Activated naive CD4-positive, alpha-beta T cell treated with anti-CD3 and anti-CD28 coated beads for 36 hours (primary cell): ENCODE measurements around the gene NODAL. TPM values are rescaled to one million over a fixed set of nuclear protein-coding genes. Genes with fewer than 3 reads are reported as not detected.

ENCODE experiments used
- CTCF ChIA-PET: fragments of 350-600 bp; sonication (Branson Sonifier 250); formaldehyde crosslinking; loops from one replicate; lab custom pipeline; 2021; ENCODE audit warnings: antibody characterized with exemption; lab: Charles Lee
- DNase-seq: peaks from one replicate; pipeline ENCODE4 v3.0.0-alpha.2; 2020
- H3K27ac Mint-ChIP-seq: one replicate; pipeline ENCODE4 v1.8.0; 2021; ENCODE audit warnings: mild to moderate bottlenecking, mixed read lengths
- H3K27me3 Mint-ChIP-seq: one replicate; pipeline ENCODE4 v1.8.0; 2021; ENCODE audit warnings: low read depth, mixed read lengths
- H3K36me3 Mint-ChIP-seq: one replicate; pipeline ENCODE4 v1.8.0; 2021; ENCODE audit warnings: low read depth, mixed read lengths
- H3K4me1 Mint-ChIP-seq: one replicate; pipeline ENCODE4 v1.8.0; 2021; ENCODE audit warnings: low read depth, mixed read lengths
- H3K4me3 Mint-ChIP-seq: one replicate; pipeline ENCODE4 v1.8.0; 2021; ENCODE audit warnings: mild to moderate bottlenecking, moderate library complexity, mixed read lengths
- H3K9me3 Mint-ChIP-seq: one replicate; pipeline ENCODE4 v1.8.0; 2021; ENCODE audit warnings: mixed read lengths
- intact Hi-C: fragments of 100-400 bp; cut with micrococcal nuclease; formaldehyde crosslinking; loops from one replicate; pipeline ENCODE4 v1.15.1; 2023
- total RNA-seq, 2 experiments: library from RNA; stranded (reverse); gene quantifications; one replicate each; pipeline ENCODE4 v1.2.3, GENCODE V29; 2021

NODAL gene
- total RNA-seq, 2 experiments from 2014 or later: not detected

DNA sequence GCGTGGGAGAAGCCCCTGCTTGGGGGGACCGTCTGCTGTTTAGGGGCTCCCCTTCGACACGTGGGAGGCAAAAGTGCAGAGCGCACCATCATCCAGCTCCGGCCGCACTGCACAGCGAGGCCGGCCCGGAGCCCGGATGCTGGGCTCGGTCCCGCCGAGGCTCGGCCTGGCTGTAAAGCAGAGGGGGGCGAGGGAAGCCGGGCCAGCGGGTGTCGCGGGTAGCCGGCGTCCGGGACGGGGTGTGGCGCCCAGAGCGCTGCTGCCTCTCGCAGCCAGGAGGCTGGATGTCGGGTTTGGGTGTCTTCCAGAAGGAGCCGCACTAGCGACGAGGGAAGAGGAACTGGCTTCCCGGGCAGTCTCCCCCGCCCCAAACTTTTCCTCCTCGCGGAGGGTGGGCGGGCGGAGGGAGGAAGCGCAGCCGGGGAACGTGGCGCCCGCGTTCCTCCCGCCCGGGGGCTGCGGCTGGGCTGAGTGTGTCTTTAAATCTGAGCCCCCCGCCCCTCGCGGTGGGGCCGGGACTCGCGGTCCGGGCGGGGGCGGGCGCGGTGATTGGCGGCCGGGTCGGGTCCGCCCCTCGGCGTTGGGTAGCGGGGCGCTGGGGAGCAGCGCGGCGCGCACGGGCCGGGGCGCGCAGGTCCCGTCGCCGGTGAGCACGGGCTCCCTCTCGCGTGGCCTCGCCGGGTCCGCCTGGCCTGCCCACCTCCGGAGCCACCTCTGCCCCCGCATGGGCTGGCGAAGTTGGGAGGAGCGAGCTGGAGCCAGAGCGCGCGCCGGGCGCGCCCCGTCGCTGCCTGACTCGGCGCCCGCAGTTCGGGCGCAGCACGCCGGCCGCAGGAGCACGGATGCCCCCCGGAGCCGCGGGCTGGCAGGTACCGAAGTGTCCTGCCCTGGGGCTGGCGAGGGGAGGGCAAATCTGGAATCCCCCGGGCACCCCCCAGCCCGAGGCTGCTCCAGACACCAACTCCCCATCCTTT is 37.0 kb upstream of the NODAL start, which contains the start of gene PALD1:
Gene PALD1, plus strand, starts transcription at position 577 of the 974 bp plus-strand sequence. CDS start 47,185 bp downstream, outside the sequence.
- H3K27ac Mint-ChIP-seq: peak within 1 kb of the TSS; percentile 41
- peaks cover 43% of the 10 kb centered on the region for H3K4me1 Mint-ChIP-seq
- no peaks in the 10 kb centered on the region for H3K36me3 Mint-ChIP-seq
- H3K27me3 Mint-ChIP-seq: peaks cover 29% of the 10 kb centered on the region
- peak; percentile 42 for DNase-seq
- no peaks in the 10 kb centered on the region for H3K9me3 Mint-ChIP-seq
- intact Hi-C loops: loop anchor here (5.0 kb wide), 3 partner anchors 206 to 369 kb away; partner anchors contain the start of gene PPA1
- H3K4me3 Mint-ChIP-seq: peak within 1 kb of the TSS; percentile 74
- CTCF ChIA-PET: interaction anchor here (1.3 to 1.6 kb wide), 2 partner anchors 17 to 18 kb away, joined by 4 to 8 read pairs; no protein-coding TSS in a partner anchor

DNA sequence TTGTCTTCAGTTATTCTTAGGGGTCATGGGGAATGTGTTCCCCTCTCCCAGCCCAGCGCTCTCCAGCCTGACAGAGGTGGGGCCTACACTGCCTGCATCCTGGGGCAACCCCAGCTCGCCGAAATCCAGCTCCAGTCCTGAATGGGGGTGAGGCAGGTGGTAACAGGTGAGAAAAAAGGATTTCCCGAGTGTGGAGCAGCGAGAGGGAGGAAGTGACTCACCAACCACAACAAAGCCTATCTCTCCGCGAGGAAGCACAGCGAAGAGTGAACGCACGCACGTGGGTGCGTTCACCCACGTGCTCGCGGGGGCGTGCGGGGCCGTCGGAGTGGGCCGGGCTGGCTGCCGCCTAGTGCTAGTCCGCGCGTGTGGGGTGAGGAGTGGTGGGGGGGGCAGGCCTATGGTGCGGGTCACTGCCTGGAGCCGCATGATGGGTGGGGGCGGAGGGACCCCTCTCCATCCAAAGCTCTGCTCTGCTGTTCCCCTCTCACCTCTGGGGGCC is 36.2 kb upstream of the NODAL start:
- intact Hi-C loops: loop anchor here (1.0 to 5.0 kb wide), 6 partner anchors 17 to 370 kb away; partner anchors contain the start of genes EIF4EBP2 and PPA1
- Mint-ChIP-seq H3K27ac (peak overlapping the region; percentile 41), H3K4me1 (peaks cover 43% of the 10 kb centered on the region)

DNA sequence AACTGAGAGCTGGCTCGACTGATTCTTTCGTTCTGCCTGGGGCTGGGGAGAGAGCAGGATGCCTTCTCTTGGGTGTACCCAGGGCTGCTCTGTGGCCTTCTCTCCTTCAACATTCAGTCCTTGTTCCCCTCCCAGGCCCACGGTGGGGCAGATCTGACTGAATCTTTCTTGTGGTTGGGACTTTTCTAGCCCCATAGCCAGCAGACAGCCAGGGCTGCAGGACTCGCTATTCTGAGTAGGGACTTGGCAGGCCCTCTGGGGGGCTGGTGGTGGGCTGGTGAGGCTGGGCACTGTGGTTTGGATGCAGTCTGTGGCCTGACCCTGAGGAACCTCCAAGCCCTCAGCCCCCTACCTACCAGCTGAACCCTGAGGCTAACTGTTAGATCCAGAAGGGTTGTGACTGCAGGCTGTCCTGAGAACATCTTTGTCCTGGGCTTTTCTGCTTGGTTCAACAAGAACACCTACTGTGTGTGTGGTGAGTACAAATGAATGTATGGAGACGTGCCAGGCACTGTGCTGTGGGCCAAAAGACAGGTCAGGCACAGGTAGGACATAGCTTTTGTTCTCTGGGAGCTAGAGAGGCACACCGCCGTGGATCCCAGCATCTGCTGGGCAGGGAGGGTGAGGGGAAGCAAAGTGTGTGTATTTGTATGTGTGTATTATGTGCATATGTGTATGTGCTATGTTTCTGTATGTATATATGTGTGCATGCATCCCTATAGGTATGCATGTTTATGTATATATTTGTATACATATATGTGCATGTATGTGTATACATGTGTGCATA is 35.0 kb upstream of the NODAL start:
- H3K9me3 Mint-ChIP-seq: no peaks in the 10 kb centered on the region
- peaks cover 43% of the 10 kb centered on the region for H3K4me1 Mint-ChIP-seq
- no peak overlapping the region for H3K4me3 Mint-ChIP-seq
- intact Hi-C loops: loop anchor here (1.0 to 5.0 kb wide), 6 partner anchors 18 to 371 kb away; partner anchors contain the start of genes EIF4EBP2 and PPA1
- CTCF ChIA-PET: interaction anchor here (0.6 to 1.6 kb wide), 4 partner anchors 15 to 130 kb away, joined by 3 to 8 read pairs (median 4); partner anchors contain the start of gene EIF4EBP2
- no peaks in the 10 kb centered on the region for H3K36me3 Mint-ChIP-seq
- DNase-seq: peak; percentile 18
- H3K27ac Mint-ChIP-seq: no peak overlapping the region
- H3K27me3 Mint-ChIP-seq: peaks cover 29% of the 10 kb centered on the region

More for the DNA sequence above, 36.2 kb upstream of the NODAL start:
- H3K4me3 Mint-ChIP-seq: peak overlapping the region; percentile 74
- CTCF ChIA-PET: interaction anchor here (0.6 to 1.6 kb wide), 4 partner anchors 16 to 251 kb away, joined by 3 to 8 read pairs (median 4); partner anchors contain the start of gene EIF4EBP2
- peak; percentile 91 for DNase-seq
- peaks cover 29% of the 10 kb centered on the region for H3K27me3 Mint-ChIP-seq
- H3K9me3 Mint-ChIP-seq: no peaks in the 10 kb centered on the region
- no peaks in the 10 kb centered on the region for H3K36me3 Mint-ChIP-seq

DNA sequence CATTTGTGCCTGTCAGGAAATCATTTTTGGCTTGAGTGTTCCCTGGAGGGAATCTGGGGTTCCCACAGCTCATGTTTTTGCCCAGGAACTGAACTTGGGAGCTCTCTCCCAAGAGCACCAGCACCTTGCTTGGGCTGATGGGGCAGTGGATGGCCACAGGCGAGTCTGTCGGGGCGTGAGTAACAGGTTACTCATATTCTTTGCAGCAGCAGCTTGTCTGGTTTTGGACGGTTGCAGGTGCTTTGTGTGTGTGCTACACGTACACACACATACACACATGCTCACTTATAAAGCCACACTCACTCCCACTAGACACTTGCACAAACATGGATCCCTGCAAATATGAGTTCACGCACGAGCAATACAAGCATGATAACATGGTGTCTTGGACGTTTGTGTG is 34.2 kb upstream of the NODAL start:
- H3K9me3 Mint-ChIP-seq: no peaks in the 10 kb centered on the region
- H3K27ac Mint-ChIP-seq: no peak overlapping the region
- CTCF ChIA-PET: no interaction called here
- no peaks in the 10 kb centered on the region for H3K36me3 Mint-ChIP-seq
- intact Hi-C loops: loop anchor here (2.0 to 5.0 kb wide), 4 partner anchors 103 to 372 kb away; partner anchors contain the start of gene PPA1
- no peak overlapping the region for H3K4me3 Mint-ChIP-seq
- no peak for DNase-seq
- H3K4me1 Mint-ChIP-seq: peaks cover 40% of the 10 kb centered on the region
- H3K27me3 Mint-ChIP-seq: peaks cover 29% of the 10 kb centered on the region

DNA sequence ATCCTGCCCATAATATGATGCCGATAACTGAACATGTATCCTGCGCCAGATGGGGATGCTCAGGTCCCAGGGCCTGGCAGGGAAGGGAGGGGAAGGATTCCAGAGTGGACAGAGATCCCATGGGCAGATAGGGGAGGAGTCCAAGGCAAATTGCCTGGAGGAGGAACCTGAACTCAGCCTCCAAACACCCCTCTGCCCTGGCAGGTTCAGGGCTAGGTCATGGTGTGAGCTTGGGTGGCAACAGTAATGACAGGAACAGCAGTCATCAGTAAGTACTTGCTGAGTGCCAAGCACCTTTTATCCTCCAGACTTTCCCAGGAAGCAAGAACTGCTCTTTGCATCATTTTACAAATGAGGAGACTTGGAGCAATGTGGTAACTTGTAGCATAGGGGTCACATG is 33.3 kb upstream of the NODAL start:
- intact Hi-C loops: loop anchor here (5.0 kb wide), 3 partner anchors 202 to 373 kb away; partner anchors contain the start of gene PPA1
- H3K4me1 Mint-ChIP-seq: peaks cover 32% of the 10 kb centered on the region
- no peak overlapping the region for H3K4me3 Mint-ChIP-seq

DNA sequence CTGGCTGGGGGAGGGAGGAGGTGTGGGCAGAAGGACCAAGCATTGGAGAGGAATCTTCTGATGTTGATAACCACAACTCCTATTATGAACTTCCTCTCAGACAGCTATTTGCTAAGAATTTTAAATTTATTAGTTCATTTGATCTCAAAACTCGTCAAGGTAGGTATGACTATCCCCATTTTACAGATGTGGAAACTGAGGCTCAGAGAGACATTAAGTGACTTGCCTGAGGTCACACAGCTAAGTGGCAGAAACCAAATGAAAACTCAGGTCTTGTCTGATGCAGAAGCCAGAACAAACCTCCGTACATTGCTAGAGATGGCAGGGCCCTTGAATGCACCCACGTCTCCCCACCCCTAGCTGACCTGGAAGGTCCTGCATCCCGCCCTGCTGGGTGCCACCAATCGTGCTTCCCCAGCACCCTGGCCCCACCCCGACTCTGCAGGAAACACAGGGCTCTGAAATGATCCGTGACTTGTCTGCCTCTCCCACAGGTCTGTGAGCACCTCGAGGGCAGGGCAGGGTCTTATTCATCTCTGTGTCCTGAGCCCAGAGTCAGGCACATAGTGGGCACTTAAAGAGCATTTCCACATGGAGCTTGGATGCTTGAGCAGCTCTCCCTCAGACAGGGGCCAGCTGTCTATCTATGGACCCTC is 31.4 kb upstream of the NODAL start:
- DNase-seq: no peak
- H3K9me3 Mint-ChIP-seq: no peaks in the 10 kb centered on the region
- CTCF ChIA-PET: no interaction called here
- H3K36me3 Mint-ChIP-seq: no peaks in the 10 kb centered on the region
- no peak overlapping the region for H3K27ac Mint-ChIP-seq
- H3K27me3 Mint-ChIP-seq: peaks cover 23% of the 10 kb centered on the region
- no peak overlapping the region for H3K4me3 Mint-ChIP-seq
- intact Hi-C loops: no loop called here
- H3K4me1 Mint-ChIP-seq: peaks cover 21% of the 10 kb centered on the region

More for the DNA sequence above, 33.3 kb upstream of the NODAL start:
- no peaks in the 10 kb centered on the region for H3K36me3 Mint-ChIP-seq
- H3K27me3 Mint-ChIP-seq: peaks cover 29% of the 10 kb centered on the region
- H3K9me3 Mint-ChIP-seq: no peaks in the 10 kb centered on the region
- no peak for DNase-seq
- CTCF ChIA-PET: no interaction called here
- no peak overlapping the region for H3K27ac Mint-ChIP-seq

DNA sequence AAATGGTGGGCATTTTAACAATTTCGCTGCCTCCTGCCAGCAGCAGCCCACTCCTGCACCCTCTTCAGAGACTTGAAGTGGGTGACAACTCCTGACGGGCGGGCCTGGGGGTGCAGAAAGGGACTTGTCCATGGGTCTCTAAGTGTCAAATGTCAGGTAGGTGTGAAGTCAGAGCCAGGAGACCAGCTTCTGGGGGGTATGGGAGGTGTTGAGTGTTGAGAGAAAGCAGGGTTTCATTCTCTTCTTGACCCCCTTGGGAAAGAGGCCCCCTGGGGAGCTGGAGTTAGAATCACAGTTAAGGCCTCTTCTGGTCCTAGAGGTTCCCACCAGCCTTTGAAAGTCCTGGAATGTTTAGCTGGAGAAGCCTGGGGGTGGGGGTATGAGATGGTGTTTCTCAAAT is 25.5 kb upstream of the NODAL start:
- intact Hi-C loops: no loop called here
- Mint-ChIP-seq H3K27me3 (no peaks in the 10 kb centered on the region), H3K4me1 (no peaks in the 10 kb centered on the region), H3K9me3 (no peaks in the 10 kb centered on the region), H3K27ac (no peak overlapping the region), H3K36me3 (no peaks in the 10 kb centered on the region), H3K4me3 (no peak overlapping the region)
- DNase-seq: no peak
- CTCF ChIA-PET: interaction anchor here (0.7 kb wide), 1 partner anchor 88 kb away, joined by 3 read pairs; no protein-coding TSS in a partner anchor

DNA sequence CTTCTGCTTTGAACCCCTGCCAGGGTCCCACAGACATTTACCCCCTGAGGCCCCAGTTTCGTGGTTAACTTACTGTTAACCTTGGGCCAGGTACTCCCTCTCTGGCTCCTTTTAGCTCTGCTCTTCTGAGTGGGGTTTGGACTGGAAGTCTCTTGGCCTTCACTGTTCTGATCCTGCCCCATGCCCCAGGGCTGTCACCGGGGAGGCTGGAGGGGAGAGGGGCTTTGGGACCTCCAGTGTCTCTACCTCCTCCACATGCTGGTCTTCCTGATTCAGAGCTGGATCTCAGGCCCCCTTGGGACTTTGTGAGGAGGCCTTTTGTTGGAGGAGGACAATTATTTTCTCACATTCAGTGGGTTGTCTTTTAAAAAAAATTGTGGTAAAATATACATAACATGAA is 24.4 kb upstream of the NODAL start:
- H3K4me3 Mint-ChIP-seq: no peak overlapping the region
- peaks cover 2% of the 10 kb centered on the region for H3K27me3 Mint-ChIP-seq
- no peak overlapping the region for H3K27ac Mint-ChIP-seq
- H3K4me1 Mint-ChIP-seq: no peaks in the 10 kb centered on the region
- no peak for DNase-seq
- H3K9me3 Mint-ChIP-seq: no peaks in the 10 kb centered on the region
- intact Hi-C loops: no loop called here
- CTCF ChIA-PET: interaction anchor here (0.7 kb wide), 2 partner anchors 11 to 165 kb away, joined by 6 to 7 read pairs; no protein-coding TSS in a partner anchor
- no peaks in the 10 kb centered on the region for H3K36me3 Mint-ChIP-seq

DNA sequence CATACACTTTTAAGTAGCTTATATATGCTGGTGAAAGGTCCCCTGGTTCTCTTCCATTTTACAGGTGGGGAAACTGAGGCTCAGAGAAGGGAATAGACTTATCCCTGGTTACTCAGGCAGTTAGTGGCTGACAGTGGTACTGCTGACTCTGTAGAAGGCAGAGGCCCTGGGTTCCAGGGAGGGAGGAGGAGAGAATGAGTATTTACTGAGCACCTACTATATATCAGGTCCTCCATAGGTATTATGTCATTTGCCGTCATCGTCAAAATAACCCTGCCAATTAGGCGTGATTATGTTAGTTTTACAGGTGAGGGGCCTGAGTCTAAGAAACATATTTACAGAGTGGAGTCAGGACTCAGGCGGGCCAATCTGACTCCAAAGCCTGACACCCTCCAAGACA is 23.8 kb upstream of the NODAL start:
- no peak for DNase-seq
- intact Hi-C loops: no loop called here
- Mint-ChIP-seq H3K36me3 (no peaks in the 10 kb centered on the region), H3K9me3 (no peaks in the 10 kb centered on the region), H3K4me1 (no peaks in the 10 kb centered on the region), H3K4me3 (no peak overlapping the region), H3K27me3 (peaks cover 5% of the 10 kb centered on the region), H3K27ac (no peak overlapping the region)
- CTCF ChIA-PET: interaction anchor here (0.7 kb wide), 2 partner anchors 10 to 165 kb away, joined by 6 to 7 read pairs; no protein-coding TSS in a partner anchor

DNA sequence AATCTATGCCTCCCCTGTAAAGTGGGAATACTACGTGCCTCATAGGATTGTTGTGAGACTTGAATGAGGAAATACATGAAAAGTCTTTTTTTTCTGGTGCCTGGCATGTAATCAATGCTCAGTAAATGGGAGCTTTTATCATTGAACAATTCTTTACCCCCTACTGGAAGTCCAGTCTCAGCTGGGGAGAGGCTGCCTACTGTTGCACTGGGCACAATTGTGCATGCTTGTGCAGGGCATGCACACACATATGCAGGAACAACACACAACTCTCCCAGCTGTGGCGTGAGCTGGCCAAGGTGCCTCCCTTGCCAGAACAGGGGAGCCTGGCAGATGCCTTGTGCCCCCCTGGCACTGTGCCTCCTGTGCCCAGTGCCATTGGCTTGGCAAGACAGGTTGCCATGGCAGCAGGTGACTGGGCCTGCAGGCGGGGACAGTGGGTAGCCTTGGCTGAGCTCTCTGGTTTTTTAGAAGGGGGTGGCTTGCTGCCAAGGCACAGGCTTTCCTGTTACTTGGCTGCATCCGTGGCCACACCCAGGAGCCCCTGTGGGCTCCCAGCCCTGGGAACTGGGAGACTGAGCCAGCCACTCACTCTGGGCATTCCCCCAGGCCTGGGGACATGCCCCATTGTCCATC is 21.0 kb upstream of the NODAL start:
- no peak for DNase-seq
- peaks cover 5% of the 10 kb centered on the region for H3K4me1 Mint-ChIP-seq
- no peak overlapping the region for H3K27ac Mint-ChIP-seq
- CTCF ChIA-PET: interaction anchor here (0.6 to 4.1 kb wide), 16 partner anchors 11 to 562 kb away, joined by 3 to 59 read pairs (median 8); no protein-coding TSS in a partner anchor
- no peaks in the 10 kb centered on the region for H3K9me3 Mint-ChIP-seq
- no peak overlapping the region for H3K4me3 Mint-ChIP-seq
- H3K27me3 Mint-ChIP-seq: peaks cover 28% of the 10 kb centered on the region
- intact Hi-C loops: no loop called here
- H3K36me3 Mint-ChIP-seq: no peaks in the 10 kb centered on the region
